ENCODE results near the gene LDB1.

LDB1 gene

GRCh38 chr10:102113261-102113955 lies 6.8 kb downstream of the LDB1 start:
- DNase-seq = no peak

- DNase-seq = no peak
Observed at GRCh38 chr10:102112210-102112817, 7.9 kb downstream of the LDB1 start.

GRCh38 chr10:102111276-102111675 lies 8.9 kb downstream of the LDB1 start:
- DNase-seq = no peak

GRCh38 chr10:102109166-102110116 lies 10.7 kb downstream of the LDB1 start:
- no peak for DNase-seq

- no peak for DNase-seq
Observed at GRCh38 chr10:102106998-102107397, 13.2 kb downstream of the LDB1 start.

GRCh38 chr10:102102421-102102820 lies 17.7 kb downstream of the LDB1 start:
- DNase-seq = no peak

GRCh38 chr10:102101152-102101551 lies 19.0 kb downstream of the LDB1 start:
- DNase-seq = no peak

- no peak for DNase-seq
Observed at GRCh38 chr10:102096449-102096848, 23.7 kb downstream of the LDB1 start.

- no peak for DNase-seq
Observed at GRCh38 chr10:102090772-102091171, 29.4 kb downstream of the LDB1 start.

GRCh38 chr10:102086196-102086595 lies 34.0 kb downstream of the LDB1 start:
- no peak for DNase-seq

- no peak for DNase-seq
Observed at GRCh38 chr10:102085336-102085735, 34.8 kb downstream of the LDB1 start.

- DNase-seq = no peak
Observed at GRCh38 chr10:102083541-102083940, 36.6 kb downstream of the LDB1 start.

- DNase-seq = peak; percentile 66
Observed at GRCh38 chr10:102072673-102073527, 47.3 kb downstream of the LDB1 start.

- no peak for DNase-seq
Observed at GRCh38 chr10:102069071-102069470, 51.1 kb downstream of the LDB1 start.

GRCh38 chr10:102068216-102068615 lies 52.0 kb downstream of the LDB1 start:
- no peak for DNase-seq

- no peak for DNase-seq
Observed at GRCh38 chr10:102067091-102067916, 52.9 kb downstream of the LDB1 start.

GRCh38 chr10:102066399-102067088 lies 53.6 kb downstream of the LDB1 start:
- no peak for DNase-seq

- DNase-seq = no peak
Observed at GRCh38 chr10:102065561-102066398, 54.4 kb downstream of the LDB1 start.

GRCh38 chr10:102064868-102065560 lies 55.2 kb downstream of the LDB1 start, which contains the start of gene HPS6:
Gene HPS6, plus strand, starts transcription at chr10:102065349. Its CDS starts 126 bp downstream, at chr10:102065475.
- DNase-seq = peak; percentile 89
